Measurements from ENCODE around the gene FAM72A.
"Not testable (repeated sequence)": the region's sequence is repeated elsewhere in the genome, so short reads cannot be mapped to it uniquely, and the experiment has no call there.

Gene FAM72A

DNA sequence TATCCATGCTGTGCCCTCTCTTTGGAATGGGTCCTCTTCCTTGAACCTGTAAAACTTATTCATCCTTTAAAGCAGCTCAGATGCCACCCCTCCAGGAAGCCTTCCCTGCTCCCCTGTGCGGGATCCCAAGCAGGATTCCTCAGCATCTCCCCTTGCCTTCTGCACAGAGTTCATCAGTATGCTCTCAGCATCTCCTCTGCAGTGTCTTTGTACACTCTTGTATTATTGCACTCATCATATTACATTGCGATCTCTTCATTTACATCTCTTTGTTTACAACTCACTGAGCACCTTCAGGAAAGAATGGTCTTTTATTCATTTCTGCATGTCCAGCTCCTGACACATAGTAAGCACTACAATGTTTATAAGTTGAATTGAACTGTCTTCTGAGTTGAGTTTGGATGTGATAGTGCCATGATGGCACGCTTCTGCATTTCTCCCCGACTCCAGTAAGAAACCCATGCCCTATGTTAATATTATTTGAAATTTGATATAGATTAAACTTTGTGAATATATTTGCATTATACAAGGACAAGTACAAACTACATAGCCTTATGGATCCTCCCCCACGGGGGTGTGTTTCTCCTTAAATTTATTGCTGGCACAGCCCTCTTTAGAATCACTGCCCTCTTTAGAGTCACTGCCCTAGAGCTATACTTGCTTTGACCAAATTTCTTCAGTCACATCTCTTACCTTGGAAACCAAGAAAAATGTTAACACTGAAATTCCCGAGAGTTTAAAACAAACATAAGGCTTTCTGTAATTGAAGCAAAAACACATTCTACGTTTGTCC is 13.2 kb upstream of the FAM72A start:
- not testable (repeated sequence) for DNase-seq

DNA sequence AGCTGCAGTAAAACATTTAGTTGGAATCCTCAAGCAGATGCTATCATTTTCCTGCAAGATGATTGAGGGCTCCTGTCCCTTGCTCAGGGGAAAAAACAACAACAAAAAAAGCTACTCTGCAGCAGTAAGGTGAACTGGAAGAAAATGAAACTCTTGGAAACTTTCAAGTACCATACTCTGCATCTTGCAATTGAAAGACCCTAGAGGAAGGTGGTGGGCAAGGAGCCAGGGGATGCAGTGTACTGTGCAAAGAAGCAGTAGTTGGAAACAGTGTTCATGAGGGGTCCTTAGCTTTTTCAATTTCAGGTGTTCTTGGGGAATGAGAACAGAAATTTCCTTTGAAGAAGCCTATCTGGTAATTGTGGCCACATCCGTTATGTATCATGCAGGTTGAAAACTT is 8.2 kb upstream of the FAM72A start:
- not testable (repeated sequence) for DNase-seq

DNA sequence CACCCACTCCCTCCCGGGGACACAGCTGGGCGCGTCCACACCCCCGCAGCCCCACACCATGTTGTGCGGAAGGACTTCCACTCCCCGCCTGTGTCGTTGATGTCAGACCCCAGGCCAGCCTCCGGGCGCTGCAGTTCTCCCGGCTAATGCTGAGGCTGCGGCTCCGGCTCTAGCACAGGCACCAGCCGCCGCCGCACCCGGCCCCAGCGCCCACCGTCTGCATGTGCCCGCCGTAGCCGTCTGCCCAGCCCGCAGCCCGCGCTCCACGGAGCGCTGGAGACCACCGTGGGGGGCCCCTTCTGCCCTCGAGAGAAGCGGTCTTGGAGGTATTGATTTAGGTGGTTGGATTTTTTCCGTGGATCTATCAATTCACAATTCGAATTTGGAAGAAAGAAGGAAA is 2.9 kb upstream of the FAM72A start:
- DNase-seq = not testable (repeated sequence)

DNA sequence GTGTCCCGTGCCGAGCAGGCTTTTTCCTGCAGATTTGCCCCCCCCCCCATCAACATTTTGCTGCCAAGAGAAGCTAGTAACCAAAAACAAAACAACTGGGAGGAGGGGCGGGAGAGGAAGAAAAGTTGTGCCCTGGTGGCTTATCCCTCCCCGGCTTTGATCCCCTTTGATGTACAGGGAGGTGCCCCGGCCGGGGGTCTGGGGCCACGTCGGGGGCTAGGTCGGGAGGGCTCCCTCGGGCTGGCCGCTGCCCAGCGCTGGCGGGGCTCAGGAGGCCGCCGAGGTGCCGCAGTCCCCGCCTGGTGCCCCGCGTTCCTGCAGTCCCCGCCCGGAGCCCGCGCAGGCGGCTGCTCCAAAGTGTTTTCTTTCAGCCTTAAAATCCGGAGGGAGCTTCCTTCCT is 2.2 kb upstream of the FAM72A start:
- not testable (repeated sequence) for DNase-seq

DNA sequence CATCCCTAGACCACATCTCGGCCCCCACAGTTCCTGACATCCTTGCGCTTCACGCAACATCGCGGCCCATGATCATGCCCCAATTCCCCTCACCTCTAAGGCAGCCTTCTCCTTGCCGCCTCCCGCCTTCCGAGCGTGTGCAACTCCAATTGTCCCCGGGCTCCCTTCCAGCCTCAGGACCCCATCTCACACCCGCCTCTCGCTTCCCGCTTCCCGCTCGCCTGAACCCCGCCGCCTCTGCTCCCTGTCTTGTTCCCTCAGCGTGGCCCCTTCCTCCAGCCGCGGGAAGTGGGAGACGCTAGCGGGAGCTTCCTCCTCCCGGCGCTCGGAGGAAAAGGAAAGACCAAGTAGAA is 1.5 kb upstream of the FAM72A start:
- not testable (repeated sequence) for DNase-seq

DNA sequence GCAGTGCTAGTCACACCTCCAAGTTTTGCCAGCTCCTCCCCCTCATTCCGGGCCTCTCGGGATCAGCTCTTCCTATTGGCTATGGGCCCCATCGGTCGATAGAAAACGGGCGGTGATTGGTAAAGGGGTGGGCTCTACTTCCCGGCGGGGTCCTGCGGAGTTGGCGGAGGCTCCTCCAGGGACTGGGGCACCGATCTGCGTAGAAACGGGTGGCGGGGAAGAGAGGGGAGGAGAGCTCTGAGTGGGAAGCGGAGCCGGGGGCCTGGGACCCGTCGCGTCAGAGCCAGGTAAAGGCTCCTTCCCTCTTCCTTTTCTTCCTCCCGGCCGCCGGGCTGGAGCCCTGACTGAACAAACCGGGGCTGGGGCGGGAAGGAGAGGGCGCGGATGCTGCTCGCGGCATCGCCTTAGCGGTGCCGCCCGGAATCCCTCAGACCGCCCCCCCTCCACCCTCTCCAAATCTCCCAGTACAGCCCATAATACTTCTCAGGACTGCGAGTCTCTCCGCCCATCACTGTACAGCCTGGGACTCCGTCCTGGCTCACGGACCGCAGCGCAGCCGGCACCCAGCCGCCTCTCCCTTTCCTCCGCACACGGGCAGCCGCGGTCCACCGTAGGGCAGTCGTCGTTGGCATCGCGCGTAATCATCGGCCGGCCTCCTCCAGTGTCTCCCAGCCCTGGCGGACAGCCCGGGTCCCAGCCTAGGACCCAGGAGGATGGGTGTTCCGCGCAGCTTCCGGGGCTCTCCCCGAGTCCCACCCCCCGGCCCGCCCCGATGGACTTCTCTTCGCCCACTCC is 922 bp upstream of the FAM72A start, which contains the start of gene SRGAP2:
Gene SRGAP2 (plus strand): TSS at position 178 of the 795 bp plus-strand sequence. CDS start 2,430 bp downstream, outside the sequence.
- peak; percentile 27 for DNase-seq

DNA sequence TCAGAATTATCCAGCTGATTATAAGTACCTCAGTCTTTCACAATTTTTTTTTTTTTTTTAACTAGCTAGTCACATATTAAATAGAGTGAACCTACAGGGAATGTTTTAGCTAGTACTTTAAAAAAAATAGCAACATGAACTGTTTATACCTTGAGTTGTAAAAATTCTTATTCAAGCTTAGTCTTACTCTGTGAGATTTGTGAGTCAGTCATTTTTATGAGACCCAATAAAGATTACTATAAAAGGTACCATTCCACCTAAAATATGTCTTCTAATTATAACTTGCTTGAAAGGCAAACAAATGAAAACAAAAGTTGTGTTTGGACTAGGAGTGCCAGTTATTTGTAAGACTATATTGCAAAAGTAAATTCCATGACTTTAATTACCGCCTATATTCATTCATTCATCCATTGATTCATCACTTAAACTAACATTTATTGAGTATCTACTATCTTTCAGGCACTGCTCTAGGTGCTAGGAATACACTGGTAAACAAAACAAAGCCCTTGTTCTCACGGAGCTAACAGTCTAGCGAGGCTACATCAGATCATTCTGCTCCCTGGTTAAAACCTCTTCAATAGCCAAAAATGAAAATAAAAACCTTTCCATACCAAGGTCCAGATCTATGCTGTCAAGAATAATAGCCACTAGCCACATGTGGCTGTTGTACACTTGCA is 5.8 kb downstream of the FAM72A start:
- not testable (repeated sequence) for DNase-seq

DNA sequence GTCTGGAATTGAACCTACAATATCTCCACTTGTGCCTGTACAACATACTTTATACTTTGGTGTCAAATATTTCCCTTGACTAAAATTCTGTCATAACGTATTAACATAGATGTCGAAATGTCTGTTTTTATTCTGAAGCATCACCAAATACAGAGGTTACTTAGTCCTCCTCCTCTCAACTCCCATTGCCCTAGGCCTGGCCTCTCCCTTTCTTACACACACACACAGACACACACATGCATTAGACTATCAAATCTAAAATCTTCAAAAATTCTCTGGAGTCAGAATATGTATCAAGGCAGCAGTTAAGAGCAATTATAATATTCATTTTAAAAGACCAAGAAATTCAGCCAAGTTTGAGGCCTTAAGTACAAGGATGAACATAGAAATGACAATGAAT is 7.5 kb downstream of the FAM72A start:
- not testable (repeated sequence) for DNase-seq

DNA sequence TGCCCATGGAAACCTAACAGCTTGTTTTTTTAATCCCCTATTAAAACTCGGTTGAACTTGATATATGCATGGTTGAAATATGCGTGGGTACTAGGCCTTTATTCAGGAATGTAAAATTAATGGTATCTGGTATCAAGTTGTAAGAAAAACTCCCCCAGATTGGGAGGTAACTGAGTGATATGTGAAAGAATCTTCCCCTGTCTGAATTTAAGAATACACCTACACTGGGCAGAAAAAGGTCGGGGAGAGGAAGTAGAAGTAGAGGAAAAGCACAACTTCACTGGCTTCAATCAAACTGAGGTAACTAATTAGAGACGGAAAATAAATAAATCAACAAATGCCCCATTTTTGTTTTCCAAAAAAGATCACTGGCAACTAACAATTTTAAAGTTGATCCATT is 15.8 kb downstream of the FAM72A start:
- DNase-seq = not testable (repeated sequence)

DNA sequence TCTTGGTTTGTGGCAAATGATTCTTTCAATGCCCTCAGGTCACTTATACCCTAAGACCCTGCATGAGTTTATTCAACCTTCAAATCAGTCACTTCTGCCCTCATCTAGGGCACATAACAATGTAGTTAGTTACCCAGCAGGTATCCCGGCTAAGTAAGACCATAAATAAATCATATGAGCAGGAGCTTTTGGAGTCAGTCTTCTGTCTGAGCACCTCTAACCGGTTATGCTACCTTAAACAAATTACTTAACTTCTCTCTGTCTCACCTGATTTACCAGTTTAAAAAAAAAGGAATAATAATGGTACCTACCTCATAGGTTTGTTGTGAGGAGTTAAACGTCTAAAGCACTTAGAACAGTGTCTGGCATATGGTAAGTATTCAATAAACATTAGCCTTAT is 16.9 kb downstream of the FAM72A start:
- DNase-seq = not testable (repeated sequence)

DNA sequence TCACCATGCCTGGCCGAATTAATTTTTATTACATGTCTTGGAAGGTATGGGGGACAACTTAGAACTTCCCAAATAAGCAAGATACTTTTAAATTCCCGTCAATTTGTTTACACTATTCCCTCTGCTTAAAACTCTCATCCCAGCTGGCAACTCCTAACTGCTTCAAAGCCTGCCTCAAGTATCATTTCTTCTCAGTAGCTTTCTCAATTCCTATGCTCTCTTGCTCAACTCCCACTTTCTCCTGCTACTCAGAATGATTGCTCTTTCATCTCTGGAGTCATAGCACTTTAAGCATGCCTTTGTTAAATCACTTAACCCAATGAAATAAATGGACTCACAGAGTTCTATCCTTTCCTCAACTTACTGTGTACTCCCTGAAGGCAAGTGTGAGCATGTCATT is 18.9 kb downstream of the FAM72A start:
- DNase-seq = not testable (repeated sequence)

DNA sequence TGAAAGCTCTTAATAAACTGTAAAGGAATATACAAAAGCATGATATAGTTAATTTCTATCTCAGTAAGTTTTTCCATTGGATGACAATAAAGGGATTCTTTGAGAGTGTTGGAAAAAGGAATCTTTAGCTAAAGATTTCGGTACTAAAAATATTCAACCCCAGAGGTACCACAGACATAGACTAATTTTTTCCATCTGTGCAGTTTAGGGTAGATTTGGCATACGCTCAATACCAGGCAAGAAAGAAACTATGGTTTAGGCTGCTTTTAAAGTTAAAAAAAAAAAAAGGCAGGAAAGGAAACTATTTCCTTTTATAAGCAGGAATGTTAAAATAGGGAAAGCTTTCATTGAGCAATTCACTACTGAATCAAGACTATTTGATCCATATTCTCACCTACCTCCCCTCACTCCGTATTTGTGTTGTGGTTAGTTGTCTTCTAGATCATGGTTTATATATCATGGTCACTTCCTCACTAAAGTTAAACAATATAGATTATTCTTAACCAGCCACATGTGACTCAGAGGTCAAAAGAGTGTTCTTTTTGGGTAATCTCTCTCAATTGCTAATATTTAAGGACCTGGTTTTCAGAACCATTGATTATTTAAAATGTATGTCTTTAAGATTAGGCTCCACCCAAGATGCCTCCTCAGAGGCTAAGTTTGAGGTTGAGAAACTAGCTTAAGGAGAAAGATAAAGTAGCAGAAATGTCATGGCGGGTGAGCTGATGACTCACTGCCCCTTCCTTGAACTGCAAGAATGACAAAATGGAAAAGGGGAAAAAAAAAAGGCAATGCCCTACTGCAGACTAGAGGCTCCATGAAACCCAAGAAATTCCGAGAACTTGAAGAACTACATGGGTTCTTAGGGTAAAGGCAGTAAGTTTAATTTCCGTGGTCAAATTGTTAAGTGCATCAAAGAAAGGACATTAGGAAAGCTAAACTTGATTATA is 20.0 kb downstream of the FAM72A start:
- not testable (repeated sequence) for DNase-seq

DNA sequence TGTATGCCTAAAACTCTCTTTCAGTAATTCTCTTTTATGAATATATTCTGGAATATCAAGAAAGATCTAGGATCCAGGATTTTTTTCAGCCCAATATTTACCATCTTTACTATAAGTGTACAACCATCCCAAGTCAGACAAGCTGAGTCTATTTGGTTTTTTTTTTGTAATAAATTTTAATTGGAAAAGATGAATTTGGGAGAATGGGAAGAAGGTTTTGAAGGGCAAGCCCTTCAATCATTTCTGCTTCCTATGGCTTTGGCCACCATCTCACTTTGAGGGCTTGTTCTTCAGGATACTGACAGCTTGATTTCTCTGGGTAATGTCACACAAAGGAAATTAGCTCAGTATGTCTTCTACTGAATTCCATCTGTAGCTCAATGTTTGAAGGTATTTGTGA is 23.0 kb downstream of the FAM72A start:
- not testable (repeated sequence) for DNase-seq

DNA sequence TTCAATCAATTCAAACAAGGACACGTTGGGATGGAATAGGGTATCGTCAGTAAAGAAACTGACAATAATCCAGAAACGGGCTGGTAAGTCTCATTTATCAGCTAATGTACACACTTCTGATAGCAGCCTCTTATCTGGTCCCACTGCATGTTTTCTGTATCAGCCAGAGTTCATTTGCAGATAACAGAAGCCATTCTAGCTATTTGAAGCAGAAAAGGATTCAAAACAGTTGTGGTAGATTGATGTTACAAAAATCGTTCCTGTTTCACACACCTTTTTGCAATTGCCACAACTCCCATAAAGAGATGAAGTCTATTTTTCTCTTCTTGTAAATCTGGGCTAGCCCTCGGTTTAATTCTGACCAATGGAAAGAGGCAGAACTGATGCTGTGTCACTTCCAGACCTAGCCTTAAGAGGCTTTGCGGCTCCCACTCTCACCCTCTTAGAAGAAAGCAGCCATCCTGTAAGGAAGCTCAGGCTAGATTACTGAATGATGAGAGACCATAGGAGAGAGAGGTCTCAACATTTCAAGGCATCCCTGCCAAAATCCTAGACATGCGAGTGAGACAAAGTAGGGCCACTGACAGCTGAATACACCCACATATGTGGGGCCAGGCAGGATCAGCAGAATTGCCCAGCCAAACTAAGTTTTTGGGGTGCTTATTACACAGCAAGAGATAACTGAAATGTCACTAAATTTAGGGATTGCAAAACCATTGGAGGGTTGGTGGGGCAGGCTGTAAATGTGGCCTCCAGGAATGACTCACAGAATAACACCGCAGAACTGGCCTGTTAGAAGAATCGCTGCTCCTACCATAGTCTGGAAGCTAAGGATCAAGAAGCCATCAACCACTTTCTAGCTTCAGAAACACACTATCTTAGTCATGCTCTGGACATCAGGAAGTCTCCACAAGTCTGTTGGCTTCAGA is 24.3 kb downstream of the FAM72A start:
- not testable (repeated sequence) for DNase-seq

DNA sequence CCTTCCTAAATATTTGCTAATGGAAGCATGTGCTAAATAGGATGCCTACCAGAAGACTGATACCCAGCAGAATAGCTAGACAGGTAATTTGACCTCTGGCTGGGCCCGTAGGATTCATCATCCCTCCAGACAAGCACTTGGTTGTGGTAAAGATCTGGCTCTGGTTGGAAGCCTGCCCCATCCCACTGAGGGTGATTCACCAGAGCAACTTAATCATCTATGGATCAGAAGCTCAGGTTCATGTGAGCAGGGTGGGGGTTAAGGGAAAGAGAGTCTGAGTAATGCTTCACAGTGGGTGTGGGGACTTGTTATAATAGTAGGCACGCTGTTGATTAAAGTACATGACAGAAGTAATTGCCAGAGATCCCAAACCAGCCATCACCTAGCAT is 26.5 kb downstream of the FAM72A start:
- DNase-seq = not testable (repeated sequence)

DNA sequence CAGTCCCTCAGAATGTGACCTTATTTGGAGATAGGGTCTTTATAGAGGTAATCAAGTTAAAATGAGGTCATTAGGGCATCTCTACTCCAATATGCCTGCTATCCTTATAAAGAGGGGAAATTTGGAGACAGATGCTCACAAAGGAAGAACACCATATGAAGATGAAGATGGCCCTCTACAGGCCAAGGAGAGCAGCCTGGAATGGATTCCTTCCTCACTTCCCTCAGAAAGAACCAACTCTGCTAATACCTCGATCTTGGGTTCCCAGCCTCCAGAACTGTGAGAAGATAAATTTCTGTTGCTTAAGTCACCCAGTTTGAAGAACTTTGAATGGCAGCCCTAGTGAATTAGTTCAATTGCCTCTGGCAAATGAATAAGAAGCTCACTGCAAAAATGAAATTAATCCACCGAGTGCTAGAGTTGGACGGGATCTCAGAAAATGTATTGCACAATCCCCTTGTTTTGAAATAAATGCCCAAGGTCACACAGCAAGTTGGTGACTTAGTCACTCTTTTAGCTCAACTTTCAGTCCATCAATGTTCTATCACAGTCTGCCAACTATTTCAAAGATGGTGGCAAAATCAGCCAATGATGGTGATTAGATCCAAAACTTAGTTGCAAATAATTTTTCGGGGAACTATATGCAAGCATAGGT is 27.1 kb downstream of the FAM72A start:
- not testable (repeated sequence) for DNase-seq

DNA sequence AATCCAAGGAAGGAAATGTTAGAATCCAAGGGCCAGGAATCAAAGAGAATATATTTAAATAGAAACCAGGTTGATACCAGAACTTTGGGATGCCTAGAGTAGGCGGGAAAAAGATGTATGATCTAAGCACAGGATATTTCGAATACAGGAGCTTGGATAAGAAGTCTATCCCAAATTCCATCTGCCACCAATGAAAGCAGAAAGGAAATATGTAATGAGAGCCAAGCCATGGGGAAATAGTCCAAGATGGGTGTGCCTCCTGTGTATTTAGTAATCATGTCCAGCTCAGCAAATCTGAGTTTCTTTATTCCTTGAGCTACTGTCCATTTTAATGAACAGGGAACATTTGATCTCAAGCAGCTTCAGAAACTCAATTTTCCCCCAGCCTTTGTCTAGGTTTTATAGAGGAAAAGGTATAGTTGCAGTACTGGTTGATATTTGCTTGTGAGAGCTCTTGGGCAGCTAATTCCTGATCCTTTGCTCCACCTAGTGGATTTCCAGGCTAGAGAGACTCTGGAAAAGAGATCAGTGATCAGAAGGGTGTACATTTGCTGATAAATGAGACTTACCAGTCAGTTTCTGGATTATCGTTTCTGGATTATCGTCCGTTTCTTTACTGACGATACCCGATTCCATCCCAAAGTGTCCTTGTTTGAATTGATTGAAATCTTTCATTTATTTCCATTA is 28.3 kb downstream of the FAM72A start:
- DNase-seq = not testable (repeated sequence)

DNA sequence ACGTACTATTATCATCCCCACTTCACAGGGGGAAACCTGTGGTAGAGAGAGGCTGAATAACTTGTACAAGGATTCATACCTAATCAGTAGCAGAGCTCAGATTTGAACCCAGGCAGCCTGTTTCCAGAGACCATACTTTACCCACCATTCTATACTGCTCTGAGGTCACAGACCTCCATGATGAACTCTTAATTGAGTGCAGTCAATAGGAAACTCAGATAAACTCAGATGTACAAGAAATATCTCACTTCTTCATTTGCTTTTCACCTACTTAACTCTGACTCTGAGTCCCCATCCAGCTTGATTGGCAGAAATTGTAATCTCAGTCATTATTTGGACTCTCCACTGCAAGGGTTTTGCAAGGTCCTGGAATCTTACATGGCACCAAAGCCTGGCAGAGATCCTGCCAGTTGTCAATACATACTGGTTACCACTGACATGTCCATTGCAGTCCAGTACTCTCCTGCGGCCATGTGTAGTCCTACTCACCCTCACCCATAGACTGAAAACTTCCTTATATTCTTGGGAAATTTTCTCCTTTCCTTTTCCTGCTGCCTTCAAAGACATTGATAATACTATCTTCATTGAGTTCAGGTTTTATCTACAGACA is 29.4 kb downstream of the FAM72A start:
- DNase-seq = not testable (repeated sequence)

DNA sequence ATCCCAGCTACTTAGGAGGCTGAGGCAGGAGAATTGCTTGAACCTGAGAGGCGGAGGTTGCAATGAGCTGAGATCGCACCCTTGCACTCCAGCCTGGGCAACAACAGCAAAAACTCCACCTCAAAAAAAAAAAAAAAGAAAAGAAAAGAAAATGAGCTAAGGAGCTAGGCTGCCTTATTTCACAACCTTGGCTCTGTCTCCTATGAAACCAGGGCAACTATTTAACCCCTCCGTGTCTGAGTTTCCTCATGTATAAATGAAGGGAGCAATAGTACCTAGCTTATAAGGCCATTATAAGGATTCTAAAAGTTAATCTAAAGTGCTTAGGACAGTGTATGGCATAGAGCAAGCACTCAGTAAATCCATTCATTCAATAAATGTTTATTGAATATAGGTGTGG is 32.8 kb downstream of the FAM72A start:
- not testable (repeated sequence) for DNase-seq
